NCI-H226 (cell line): Measurements from ENCODE around the gene TBCB.
"Not testable (repeated sequence)": the region's sequence is repeated elsewhere in the genome, so short reads cannot be mapped to it uniquely, and the experiment has no call there.

Source experiments
- DNase-seq: peaks from one replicate; pipeline ENCODE4 v3.0.0-alpha.2; 2015

Gene TBCB, protein sequence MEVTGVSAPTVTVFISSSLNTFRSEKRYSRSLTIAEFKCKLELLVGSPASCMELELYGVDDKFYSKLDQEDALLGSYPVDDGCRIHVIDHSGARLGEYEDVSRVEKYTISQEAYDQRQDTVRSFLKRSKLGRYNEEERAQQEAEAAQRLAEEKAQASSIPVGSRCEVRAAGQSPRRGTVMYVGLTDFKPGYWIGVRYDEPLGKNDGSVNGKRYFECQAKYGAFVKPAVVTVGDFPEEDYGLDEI

GRCh38 chr19:36115453-36116343 is at the start of gene TBCB:
Gene TBCB (plus strand): TSS chr19:36115468. CDS start chr19:36115561, 93 bp downstream.
- DNase-seq, result no peak

DNA sequence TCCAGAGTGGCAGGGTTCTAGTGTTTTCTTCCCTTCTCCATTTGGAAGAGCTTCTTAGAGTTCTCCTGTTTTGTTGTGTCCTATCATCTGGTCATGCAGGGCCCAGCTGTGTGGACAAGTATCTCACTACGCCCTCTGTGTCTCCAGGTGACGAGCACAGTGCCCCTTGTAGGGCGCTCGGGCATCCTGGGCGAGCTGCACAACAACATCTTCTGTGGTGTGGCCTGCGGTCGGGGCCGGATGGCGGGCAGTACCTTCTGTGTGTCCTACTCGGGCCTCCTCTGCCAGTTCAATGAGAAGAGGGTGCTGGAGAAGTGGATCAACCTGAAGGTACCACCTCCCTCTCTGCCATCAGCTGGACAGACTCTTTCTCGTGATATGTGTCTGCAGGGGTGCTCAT is 47.6 kb upstream of the TBCB start:
- DNase-seq, result no peak

DNA sequence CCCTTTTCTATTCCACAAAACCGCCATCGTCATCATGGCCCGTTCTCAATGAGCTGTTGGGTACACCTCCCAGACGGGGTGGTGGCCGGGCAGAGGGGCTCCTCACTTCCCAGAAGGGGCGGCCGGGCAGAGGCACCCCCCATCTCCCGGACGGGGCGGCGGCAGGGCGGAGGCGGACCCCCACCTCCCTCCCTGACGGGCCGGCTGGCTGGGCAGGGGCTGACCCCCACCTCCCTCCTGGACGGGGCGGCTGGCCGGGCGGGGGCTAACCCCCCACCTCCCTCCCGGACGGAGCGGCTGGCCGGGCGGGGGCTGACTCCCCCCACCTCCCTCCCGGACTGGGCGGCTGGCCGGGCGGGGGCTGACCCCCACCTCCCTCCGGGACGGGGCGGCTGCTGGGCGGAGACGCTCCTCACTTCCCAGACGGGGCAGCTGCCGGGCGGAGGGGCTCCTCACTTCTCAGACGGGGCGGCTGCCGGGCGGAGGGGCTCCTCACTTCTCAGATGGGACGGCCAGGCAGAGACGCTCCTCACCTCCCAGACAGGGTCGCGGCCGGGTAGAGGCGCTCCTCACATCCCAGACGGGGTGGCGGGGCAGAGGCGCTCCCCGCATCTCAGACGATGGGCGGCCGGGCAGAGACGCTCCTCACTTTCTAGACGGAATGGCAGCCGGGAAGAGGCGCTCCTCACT is 46.3 kb upstream of the TBCB start:
- not testable (repeated sequence) for DNase-seq

DNA sequence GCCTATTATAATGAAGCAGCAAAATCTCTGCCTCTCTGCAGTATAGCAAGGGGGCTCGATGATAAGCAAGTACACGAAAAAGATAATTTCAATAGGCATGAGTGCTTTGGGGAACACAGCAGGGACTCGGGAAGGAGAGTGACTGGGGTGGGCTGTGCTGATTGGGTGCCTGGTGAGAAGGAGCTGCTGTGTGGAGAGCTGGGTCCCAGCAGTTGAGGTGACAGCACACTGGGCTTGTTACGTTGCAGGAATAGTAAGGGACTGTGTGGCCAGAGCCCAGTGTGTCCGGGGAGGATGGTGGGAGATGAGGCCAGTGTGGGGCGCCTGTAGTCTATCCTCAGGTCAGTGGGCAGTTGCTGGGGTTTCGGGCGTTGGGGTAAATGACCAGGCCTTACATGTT is 43.2 kb upstream of the TBCB start:
- DNase-seq, result no peak

GRCh38 chr19:36073121-36073876 is 42.0 kb upstream of the TBCB start:
- DNase-seq, result no peak

DNA sequence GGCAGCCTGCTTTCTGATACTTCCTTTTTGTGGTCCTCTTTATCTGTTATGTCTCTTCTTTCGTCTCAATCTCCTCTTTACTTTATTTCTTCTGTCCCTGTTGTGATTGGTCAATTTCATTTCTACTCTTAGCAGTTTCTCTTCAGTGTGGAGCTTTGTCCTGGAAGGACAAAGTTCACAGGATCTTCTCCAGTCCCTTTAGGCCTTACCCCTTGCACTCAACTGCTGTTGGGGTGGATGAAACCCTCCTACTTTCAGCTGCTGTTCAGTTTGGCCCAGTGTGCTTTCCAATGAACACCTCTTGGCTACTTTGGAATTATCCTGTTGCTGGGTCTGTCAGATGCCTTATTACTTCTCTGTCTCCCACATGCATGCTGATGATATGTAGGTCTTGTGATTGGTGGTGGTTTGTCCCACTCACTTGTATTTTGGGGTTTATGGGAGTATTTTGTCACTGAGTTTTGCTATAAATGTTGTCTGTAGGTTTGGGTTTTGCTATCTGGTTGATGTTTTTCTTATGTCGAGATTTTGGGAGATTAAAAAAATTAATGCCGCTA is 35.8 kb upstream of the TBCB start:
- DNase-seq, result no peak

DNA sequence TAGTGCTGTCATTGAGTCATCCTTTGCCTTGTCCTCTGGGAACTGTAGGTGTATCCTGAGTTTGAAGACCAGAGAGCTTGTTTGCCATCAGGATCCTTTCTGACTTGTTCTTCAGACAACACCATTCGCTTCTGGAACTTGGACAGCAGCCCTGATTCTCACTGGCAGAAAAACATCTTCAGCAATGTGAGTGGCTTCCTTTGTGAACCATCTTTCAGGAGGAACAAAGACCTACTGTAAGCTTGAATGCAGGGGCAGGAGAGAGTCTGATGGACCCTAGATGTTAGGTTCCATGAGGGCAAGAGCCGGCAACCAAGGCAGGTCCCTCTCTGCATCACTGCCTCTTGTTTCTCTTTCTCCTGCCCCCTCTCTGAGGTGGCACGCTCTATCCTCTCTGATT is 33.9 kb upstream of the TBCB start:
- DNase-seq, result no peak

- no peak for DNase-seq
Measured at GRCh38 chr19:36081894-36082293, 33.4 kb upstream of the TBCB start.

DNA sequence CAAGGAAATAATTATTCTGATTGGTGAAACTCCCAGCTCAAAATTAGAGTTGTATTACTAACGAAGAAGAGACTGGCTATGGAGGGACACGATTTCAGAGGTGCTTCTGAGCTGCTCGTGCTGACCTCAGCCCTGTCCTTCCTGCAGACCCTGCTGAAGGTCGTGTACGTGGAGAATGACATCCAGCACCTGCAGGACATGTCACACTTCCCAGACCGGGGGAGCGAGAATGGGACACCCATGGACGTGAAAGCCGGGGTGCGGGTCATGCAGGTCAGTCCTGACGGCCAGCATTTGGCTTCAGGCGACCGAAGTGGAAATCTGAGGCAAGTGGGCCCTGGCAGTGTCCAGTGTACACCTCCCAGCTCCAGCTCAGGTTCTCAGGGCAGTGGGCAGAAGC is 32.4 kb upstream of the TBCB start:
- no peak for DNase-seq

GRCh38 chr19:36084231-36085009 is 30.8 kb upstream of the TBCB start:
- no peak for DNase-seq

- DNase-seq, result no peak
Measured at GRCh38 chr19:36086326-36086725, 28.9 kb upstream of the TBCB start.

GRCh38 chr19:36089847-36090246 is 25.4 kb upstream of the TBCB start:
- no peak for DNase-seq

DNA sequence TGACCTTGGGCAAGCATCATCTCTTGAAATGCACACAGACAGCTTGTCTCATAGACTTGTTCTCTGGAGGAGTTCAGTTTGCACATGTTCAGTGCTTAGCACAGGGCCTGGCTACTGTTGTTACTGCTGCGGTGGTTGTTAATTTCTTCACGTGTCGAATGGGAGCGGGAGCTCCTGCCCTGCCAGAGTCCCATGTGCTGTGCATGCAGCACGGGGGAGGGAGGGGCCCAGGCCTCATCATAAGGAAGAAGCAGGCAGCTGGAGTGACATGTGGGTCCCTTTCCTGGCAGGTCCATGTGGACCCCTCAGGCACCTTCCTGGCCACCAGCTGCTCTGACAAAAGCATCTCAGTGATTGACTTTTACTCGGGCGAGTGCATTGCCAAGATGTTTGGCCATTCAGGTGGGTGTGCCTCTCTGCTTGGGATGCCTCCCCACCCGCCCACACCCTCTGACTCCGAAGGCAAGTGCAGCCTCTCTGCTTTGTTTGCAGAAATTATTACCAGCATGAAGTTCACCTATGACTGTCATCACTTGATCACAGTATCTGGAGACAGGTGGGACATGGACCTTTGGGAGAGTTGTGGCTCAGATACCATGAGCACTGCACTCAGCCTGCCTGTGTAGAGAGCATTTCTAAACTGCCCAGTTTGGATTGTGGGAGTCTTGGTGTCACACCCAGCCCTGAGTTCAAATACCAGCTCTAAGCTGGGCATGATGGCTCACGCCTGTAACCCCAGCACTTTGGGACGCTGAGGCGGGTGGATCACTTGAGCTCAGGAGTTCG is 24.2 kb upstream of the TBCB start:
- DNase-seq, result no peak

GRCh38 chr19:36092566-36092965 is 22.7 kb upstream of the TBCB start:
- no peak for DNase-seq

- DNase-seq, result no peak
Measured at GRCh38 chr19:36093146-36093662, 22.1 kb upstream of the TBCB start.

GRCh38 chr19:36093687-36094086 is 21.6 kb upstream of the TBCB start:
- no peak for DNase-seq

DNA sequence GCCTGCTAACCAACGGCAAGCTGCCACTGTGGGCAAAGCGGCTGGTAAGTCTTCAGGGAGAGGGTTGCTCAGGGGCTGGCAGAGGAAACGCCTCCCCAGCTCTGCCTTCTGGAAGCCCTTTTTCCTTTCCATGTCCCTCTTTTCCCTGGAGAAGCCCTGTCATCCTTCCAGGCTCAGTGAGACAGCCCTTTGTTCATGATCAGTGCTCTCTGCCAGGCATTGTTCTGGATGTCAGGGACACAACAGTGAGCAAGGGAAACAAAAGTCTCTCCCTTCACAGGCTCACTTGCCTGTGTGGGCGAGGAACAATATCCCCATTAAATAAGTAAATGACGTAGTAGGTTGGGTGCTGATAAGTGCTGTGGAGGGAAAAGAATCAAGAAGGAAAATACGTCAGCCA is 18.2 kb upstream of the TBCB start:
- no peak for DNase-seq

DNA sequence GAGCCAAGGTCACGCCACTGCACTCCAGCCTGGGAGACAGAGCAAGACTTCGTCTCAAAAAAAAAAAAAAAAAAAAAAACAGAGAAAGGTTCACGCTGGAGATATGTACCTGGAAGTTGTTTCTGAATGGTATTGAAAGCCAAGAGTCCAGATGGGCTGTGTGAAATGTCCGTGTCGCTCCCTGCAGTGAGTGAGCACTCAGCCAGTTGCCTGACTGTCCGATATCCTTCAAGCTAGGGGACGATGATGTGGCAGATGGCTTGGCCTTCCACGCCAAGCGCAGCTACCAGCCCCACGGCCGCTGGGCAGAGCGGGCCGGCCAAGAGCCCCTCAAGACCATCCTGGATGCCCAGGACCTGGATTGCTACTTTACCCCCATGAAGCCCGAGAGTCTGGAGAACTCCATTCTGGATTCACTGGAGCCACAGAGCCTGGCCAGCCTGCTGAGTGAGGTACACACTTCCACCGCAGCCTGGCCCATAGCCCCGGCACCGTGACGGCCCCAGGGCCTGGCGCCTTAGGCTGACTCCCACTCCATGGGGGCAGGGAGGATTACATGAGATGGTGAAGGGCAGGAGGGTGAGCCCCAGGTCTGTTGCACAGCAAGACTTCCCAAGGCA is 16.0 kb upstream of the TBCB start:
- no peak for DNase-seq

GRCh38 chr19:36100476-36100875 is 14.8 kb upstream of the TBCB start:
- no peak for DNase-seq
